ENCODE measurements around the gene EPHB1. TPM values are rescaled to one million over a fixed set of nuclear protein-coding genes. Genes with fewer than 3 reads are reported as not detected.

EPHB1 gene
- total RNA-seq, 1 experiment from 2014 or later = 2.8 TPM

DNA sequence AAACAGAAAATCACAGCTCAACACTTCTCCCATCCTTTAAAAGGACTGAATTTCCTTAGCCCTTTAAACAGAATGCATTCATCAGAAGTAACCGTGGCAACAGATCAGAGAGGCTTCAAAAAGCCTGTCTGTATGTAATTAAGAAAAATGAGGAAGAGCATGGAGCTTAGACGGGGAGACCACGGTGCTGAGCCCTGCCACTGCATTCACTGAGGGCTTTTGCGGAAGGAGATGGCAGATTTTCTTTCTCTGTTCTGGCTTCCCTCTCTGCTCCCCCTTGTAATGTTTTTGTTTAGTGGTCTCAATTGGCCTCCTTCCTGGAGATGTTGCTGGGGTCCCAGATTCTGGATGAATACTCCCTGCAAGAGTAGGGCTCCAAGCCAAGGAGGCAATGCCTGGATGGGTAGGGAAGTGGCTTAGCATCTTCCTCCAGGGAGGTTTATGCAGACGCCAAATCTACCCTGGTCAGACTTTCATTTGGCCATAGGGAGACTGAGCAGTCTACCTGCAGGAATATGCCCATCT lies 332.9 kb downstream of the EPHB1 start:
- Mint-ChIP-seq H3K4me3 (no peak overlapping the region), H3K9me3 (no peaks in the 10 kb centered on the region), H3K27me3 (ENCODE audit: low read depth) (peaks cover 2% of the 10 kb centered on the region; the same call in 1 of the 2 replicates), H3K4me1 (no peaks in the 10 kb centered on the region), H3K27ac (no peak overlapping the region), H3K36me3 (ENCODE audit: insufficient read depth in 1 of 3, low read depth in 3 of 3) (no peaks in the 10 kb centered on the region; a peak in 1 of 7 replicates)
- no peak overlapping the region for H2AK5ac ChIP-seq (ENCODE audit: insufficient read length, low read length)
- H3K4me1 ChIP-seq (ENCODE audit: insufficient read depth, low read length) = no peaks in the 10 kb centered on the region
- H3K14ac ChIP-seq (ENCODE audit: insufficient read depth, low read length) = no peak overlapping the region
- H2AFZ ChIP-seq (ENCODE audit: low read length) = no peak overlapping the region
- no peaks in the 10 kb centered on the region for H3K23me2 ChIP-seq (ENCODE audit: insufficient read length, low read depth, low read length, poor library complexity, severe bottlenecking)
- no peak overlapping the region for H3K27ac ChIP-seq (ENCODE audit: insufficient read length, low read depth, low read length)
- no peaks in the 10 kb centered on the region for H3K79me2 ChIP-seq (ENCODE audit: insufficient read depth, low read length)
- no peak overlapping the region for H4K5ac ChIP-seq (ENCODE audit: insufficient read length, low read depth, low read length)
- H2BK5ac ChIP-seq (ENCODE audit: insufficient read length, low read length) = no peak overlapping the region
- H3K23ac ChIP-seq (ENCODE audit: insufficient read length, low read depth, low read length) = no peak overlapping the region
- no peak overlapping the region for H3T11ph ChIP-seq (ENCODE audit: low read length)
- no peak overlapping the region for H2BK20ac ChIP-seq (ENCODE audit: low read depth, low read length, poor library complexity, severe bottlenecking)
- H2BK12ac ChIP-seq (ENCODE audit: insufficient read length, low read depth, low read length) = no peak overlapping the region
- TF ChIP-seq, protein P1, sequence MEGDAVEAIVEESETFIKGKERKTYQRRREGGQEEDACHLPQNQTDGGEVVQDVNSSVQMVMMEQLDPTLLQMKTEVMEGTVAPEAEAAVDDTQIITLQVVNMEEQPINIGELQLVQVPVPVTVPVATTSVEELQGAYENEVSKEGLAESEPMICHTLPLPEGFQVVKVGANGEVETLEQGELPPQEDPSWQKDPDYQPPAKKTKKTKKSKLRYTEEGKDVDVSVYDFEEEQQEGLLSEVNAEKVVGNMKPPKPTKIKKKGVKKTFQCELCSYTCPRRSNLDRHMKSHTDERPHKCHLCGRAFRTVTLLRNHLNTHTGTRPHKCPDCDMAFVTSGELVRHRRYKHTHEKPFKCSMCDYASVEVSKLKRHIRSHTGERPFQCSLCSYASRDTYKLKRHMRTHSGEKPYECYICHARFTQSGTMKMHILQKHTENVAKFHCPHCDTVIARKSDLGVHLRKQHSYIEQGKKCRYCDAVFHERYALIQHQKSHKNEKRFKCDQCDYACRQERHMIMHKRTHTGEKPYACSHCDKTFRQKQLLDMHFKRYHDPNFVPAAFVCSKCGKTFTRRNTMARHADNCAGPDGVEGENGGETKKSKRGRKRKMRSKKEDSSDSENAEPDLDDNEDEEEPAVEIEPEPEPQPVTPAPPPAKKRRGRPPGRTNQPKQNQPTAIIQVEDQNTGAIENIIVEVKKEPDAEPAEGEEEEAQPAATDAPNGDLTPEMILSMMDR (conservative IDR thresholded peaks at IDR 0.05) = no peak
- no peak overlapping the region for H3K56ac ChIP-seq (ENCODE audit: insufficient read length, low read depth, low read length)
- no peaks in the 10 kb centered on the region for H4K20me1 ChIP-seq (ENCODE audit: control insufficient read depth, insufficient read depth, insufficient read length)
- no peak overlapping the region for H3K4ac ChIP-seq (ENCODE audit: low read depth, low read length)
- H4K8ac ChIP-seq (replicated peaks; ENCODE audit: insufficient read length, low read depth, low read length) = no peak overlapping the region
- H3K9ac ChIP-seq (ENCODE audit: extremely low read depth, insufficient read length, low read length) = no peak overlapping the region
- H2BK120ac ChIP-seq (ENCODE audit: low read depth, low read length, poor library complexity, severe bottlenecking) = no peak overlapping the region
- no peak overlapping the region for H3K18ac ChIP-seq (ENCODE audit: insufficient read length, low read depth, low read length)
- no peaks in the 10 kb centered on the region for H3K79me1 ChIP-seq (ENCODE audit: insufficient read depth, low read depth, low read length, poor library complexity, severe bottlenecking)
- no peaks in the 10 kb centered on the region for H3K9me3 ChIP-seq (ENCODE audit: control insufficient read depth, low read depth, low read length)
- no peaks in the 10 kb centered on the region; the same call in 1 of the 2 replicates for H3K27me3 ChIP-seq (ENCODE audit: insufficient read depth, low read length)
- WGBS (ENCODE audit: extremely low coverage, insufficient read length, low lambda C conversion rate) = no CpG with 5 or more reads among the region's 5 CpGs
- H3K4me2 ChIP-seq (ENCODE audit: insufficient read depth, insufficient read length, low read length) = no peak overlapping the region
- no peak overlapping the region for H2BK15ac ChIP-seq (ENCODE audit: low read depth, low read length)
- no peak overlapping the region for H4K91ac ChIP-seq (ENCODE audit: insufficient read length, low read depth, low read length)
- DNase-seq = no peak

Measured in H9 (cell line).